Measurements from ENCODE around the gene DMAC2. TPM values are rescaled to one million over a fixed set of nuclear protein-coding genes. Genes with fewer than 3 reads are reported as not detected.
A peak's percentile ranks its signal among the peaks of the same experiment; 100 is the strongest.

Gene DMAC2
- total and polyA plus RNA-seq, 8 donors, result 48.4 to 64.6 (median 58.4) TPM

DNA sequence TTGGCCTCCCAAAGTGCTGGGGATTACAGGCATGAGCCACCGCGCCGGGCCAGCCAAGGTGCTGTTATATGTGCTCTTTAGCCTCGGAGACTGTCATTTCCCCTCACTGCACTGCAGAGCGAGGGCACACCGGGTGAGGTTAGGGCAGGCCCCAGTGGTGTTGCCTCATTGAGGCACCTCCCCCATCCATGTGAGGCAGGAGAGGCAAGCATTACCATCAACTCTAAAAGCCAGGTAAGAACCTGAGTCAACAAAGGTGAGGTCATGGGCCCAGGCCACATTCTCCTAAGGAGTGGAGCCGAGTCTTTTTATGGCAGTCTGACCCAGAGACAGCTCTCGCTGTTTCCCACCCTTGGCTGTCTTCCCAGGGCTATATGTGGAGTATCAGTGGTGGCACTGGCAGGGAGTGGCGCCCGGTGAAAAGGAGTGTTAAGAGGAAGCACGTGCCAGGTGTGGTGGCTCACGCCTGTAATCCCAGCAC lies 23.5 kb downstream of the DMAC2 start:
- no peak overlapping the region for H3K4me3 ChIP-seq
- intact Hi-C loops (cut with DNase I), result no loop called here
- H3K27me3 ChIP-seq, result no peaks in the 10 kb centered on the region

GRCh38 chr19:41415154-41415571 lies 24.5 kb downstream of the DMAC2 start:
- H3K4me3 ChIP-seq, result no peak overlapping the region
- no peaks in the 10 kb centered on the region for H3K27me3 ChIP-seq
- no peaks in the 10 kb centered on the region for H3K9me3 ChIP-seq
- peaks cover 4 to 70% of the 10 kb centered on the region in 2 donors for H3K4me1 ChIP-seq
- DNase-seq (peak in 1 of 4 donors; percentile 79), ATAC-seq (peak; percentile 67)
- H3K27ac ChIP-seq, result peak overlapping the region; percentile 48 to 60
- intact Hi-C loops (cut with DNase I), result no loop called here
- peaks cover 0 to 57% of the 10 kb centered on the region in 2 donors for H3K36me3 ChIP-seq
- TF ChIP-seq, protein P1, sequence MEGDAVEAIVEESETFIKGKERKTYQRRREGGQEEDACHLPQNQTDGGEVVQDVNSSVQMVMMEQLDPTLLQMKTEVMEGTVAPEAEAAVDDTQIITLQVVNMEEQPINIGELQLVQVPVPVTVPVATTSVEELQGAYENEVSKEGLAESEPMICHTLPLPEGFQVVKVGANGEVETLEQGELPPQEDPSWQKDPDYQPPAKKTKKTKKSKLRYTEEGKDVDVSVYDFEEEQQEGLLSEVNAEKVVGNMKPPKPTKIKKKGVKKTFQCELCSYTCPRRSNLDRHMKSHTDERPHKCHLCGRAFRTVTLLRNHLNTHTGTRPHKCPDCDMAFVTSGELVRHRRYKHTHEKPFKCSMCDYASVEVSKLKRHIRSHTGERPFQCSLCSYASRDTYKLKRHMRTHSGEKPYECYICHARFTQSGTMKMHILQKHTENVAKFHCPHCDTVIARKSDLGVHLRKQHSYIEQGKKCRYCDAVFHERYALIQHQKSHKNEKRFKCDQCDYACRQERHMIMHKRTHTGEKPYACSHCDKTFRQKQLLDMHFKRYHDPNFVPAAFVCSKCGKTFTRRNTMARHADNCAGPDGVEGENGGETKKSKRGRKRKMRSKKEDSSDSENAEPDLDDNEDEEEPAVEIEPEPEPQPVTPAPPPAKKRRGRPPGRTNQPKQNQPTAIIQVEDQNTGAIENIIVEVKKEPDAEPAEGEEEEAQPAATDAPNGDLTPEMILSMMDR (IDR thresholded peaks at IDR 0.05), result no peak

More for the DNA sequence above, 23.5 kb downstream of the DMAC2 start:
- TF ChIP-seq, protein P1 (IDR thresholded peaks at IDR 0.05), result no peak
- DNase-seq (peak in 2 of 4 donors; percentile 85 to 87), ATAC-seq (peak; percentile 84)
- Histone ChIP-seq H3K27ac (peak overlapping the region; percentile 42 to 60), H3K4me1 (peaks cover 0 to 70% of the 10 kb centered on the region in 2 donors), H3K9me3 (no peaks in the 10 kb centered on the region), H3K36me3 (peaks cover 0 to 62% of the 10 kb centered on the region in 2 donors)

GRCh38 chr19:41414461-41414860 lies 25.3 kb downstream of the DMAC2 start:
- Histone ChIP-seq H3K4me3 (no peak overlapping the region), H3K27me3 (no peaks in the 10 kb centered on the region), H3K4me1 (peaks cover 4 to 70% of the 10 kb centered on the region in 2 donors), H3K27ac (peak overlapping the region in 1 of 2 donors; percentile 48), H3K9me3 (no peaks in the 10 kb centered on the region), H3K36me3 (peaks cover 0 to 50% of the 10 kb centered on the region in 2 donors)
- no peak for DNase-seq
- ATAC-seq, result no peak
- intact Hi-C loops (cut with DNase I), result no loop called here
- TF ChIP-seq, protein P1 (IDR thresholded peaks at IDR 0.05), result no peak

GRCh38 chr19:41413947-41414346 lies 25.8 kb downstream of the DMAC2 start:
- H3K36me3 ChIP-seq, result peaks cover 0 to 45% of the 10 kb centered on the region in 2 donors
- intact Hi-C loops (cut with DNase I), result no loop called here
- no peaks in the 10 kb centered on the region for H3K27me3 ChIP-seq
- peaks cover 9 to 70% of the 10 kb centered on the region in 2 donors for H3K4me1 ChIP-seq
- TF ChIP-seq, protein P1 (IDR thresholded peaks at IDR 0.05), result no peak
- no peaks in the 10 kb centered on the region for H3K9me3 ChIP-seq
- DNase-seq (no peak), ATAC-seq (peak; percentile 4)
- peak overlapping the region; percentile 30 to 48 for H3K27ac ChIP-seq
- H3K4me3 ChIP-seq, result no peak overlapping the region

- no peak for ATAC-seq
- H3K9me3 ChIP-seq, result no peaks in the 10 kb centered on the region
- TF ChIP-seq, protein P1 (IDR thresholded peaks at IDR 0.05), result no peak
- H3K4me3 ChIP-seq, result no peak overlapping the region
- H3K36me3 ChIP-seq, result peaks cover 0 to 42% of the 10 kb centered on the region in 2 donors
- intact Hi-C loops (cut with DNase I), result no loop called here
- peak overlapping the region in 1 of 2 donors; percentile 30 for H3K27ac ChIP-seq
- H3K27me3 ChIP-seq, result no peaks in the 10 kb centered on the region
- DNase-seq, result no peak
- peaks cover 19 to 76% of the 10 kb centered on the region in 2 donors for H3K4me1 ChIP-seq
Measured at GRCh38 chr19:41412953-41413352, 26.8 kb downstream of the DMAC2 start.
